Endodermal cell (in vitro differentiated cells): ENCODE measurements around the gene PER1. TPM values are rescaled to one million over a fixed set of nuclear protein-coding genes. Genes with fewer than 3 reads are reported as not detected.

Source experiments
- DNase-seq: peaks from one replicate; pipeline ENCODE4 v3.0.0-alpha.2; 2017
- H3K27ac ChIP-seq: 2 replicates; pipeline ENCODE4 v1.5.1; 2013; ENCODE audit warnings: mild to moderate bottlenecking, low read depth, low read length, moderate library complexity
- H3K27me3 ChIP-seq: 2 replicates; pipeline ENCODE4 v1.6.1; 2013; ENCODE audit warnings: mild to moderate bottlenecking, low read length, moderate library complexity; ENCODE audit not compliant: insufficient read depth, control insufficient read depth, poor library complexity, severe bottlenecking
- H3K36me3 ChIP-seq: 2 replicates; pipeline ENCODE4 v1.7.0; 2013; ENCODE audit warnings: mild to moderate bottlenecking, low read length, moderate library complexity; ENCODE audit not compliant: control insufficient read depth, insufficient read depth
- H3K4me1 ChIP-seq: one replicate; pipeline ENCODE4 v1.7.0; 2013; ENCODE audit warnings: low read length; ENCODE audit not compliant: control insufficient read depth, insufficient read depth
- H3K4me3 ChIP-seq: 2 replicates; pipeline ENCODE4 v1.5.1; 2013; ENCODE audit warnings: mild to moderate bottlenecking, low read length, moderate library complexity
- H3K9ac ChIP-seq: 2 replicates; pipeline ENCODE4 v1.6.1; 2013; ENCODE audit warnings: mild to moderate bottlenecking, low read length, moderate library complexity; ENCODE audit not compliant: poor library complexity, severe bottlenecking; ENCODE audit errors: extremely low read depth
- H3K9me3 ChIP-seq: 2 replicates; pipeline ENCODE4 v1.6.1; 2013; ENCODE audit warnings: mild to moderate bottlenecking, low read length, moderate library complexity; ENCODE audit not compliant: control insufficient read depth
- H3K27ac Mint-ChIP-seq: 2 replicates; pipeline ENCODE4 v1.8.0; 2020; ENCODE audit warnings: mixed read lengths
- H3K27me3 Mint-ChIP-seq: 2 replicates; pipeline ENCODE4 v1.8.0; 2021; ENCODE audit warnings: mild to moderate bottlenecking, mixed read lengths; ENCODE audit not compliant: insufficient read depth
- H3K36me3 Mint-ChIP-seq: 2 replicates; pipeline ENCODE4 v1.8.0; 2020; ENCODE audit warnings: low read depth, mixed read lengths
- H3K4me1 Mint-ChIP-seq: 2 replicates; pipeline ENCODE4 v1.8.0; 2020; ENCODE audit warnings: mixed read lengths
- H3K4me3 Mint-ChIP-seq: 2 replicates; pipeline ENCODE4 v1.8.0; 2020; ENCODE audit warnings: mild to moderate bottlenecking, moderate library complexity, mixed read lengths
- H3K9me3 Mint-ChIP-seq: 2 replicates; pipeline ENCODE4 v1.8.0; 2020; ENCODE audit warnings: mild to moderate bottlenecking, mixed read lengths
- WGBS, 2 experiments: methylation state at CpG; one replicate each; pipeline versions ENCODE4 v1.1.5 to v1.1.7; 2013; ENCODE audit warnings: missing lambda C conversion rate in 2 of 2, mixed read lengths in 1 of 2; ENCODE audit not compliant: insufficient coverage in 1 of 2, insufficient read length in 1 of 2; 5-methylcytosine and 5-hydroxymethylcytosine counted together
- total RNA-seq, 2 donors: library from RNA; stranded (reverse); fragmentation: NEBNext Ultra II Directional in 1 of 2; extraction: Animal tissue kit (Norgen Biotek cat#: 25700) in 1 of 2; gene quantifications; 2 replicates in 1 of 2; 3 replicates in 1 of 2; pipeline ENCODE4 v1.2.1, GENCODE V29; 2021
- TF ChIP-seq, protein P1 (sequence below): fragments of 200-600 bp; sonication (generic); conservative IDR thresholded peaks from 2 replicates; pipeline ENCODE4 v1.5.0; 2021; ENCODE audit warnings: antibody characterized with exemption, mild to moderate bottlenecking

Gene PER1
- total RNA-seq, 2 donors from 2014 or later, result 38.3 to 53.7 TPM

GRCh38 chr17:8110907-8111306 lies 41.3 kb downstream of the PER1 start:
- peaks cover 2% of the 10 kb centered on the region for H3K4me1 Mint-ChIP-seq
- 92 to 93% methylated on average over 6 of the region's 6 CpGs for WGBS, 2 experiments
- H3K9me3 Mint-ChIP-seq, result no peaks in the 10 kb centered on the region
- DNase-seq, result no peak
- Histone ChIP-seq H3K9ac (no peak overlapping the region), H3K4me3 (no peak overlapping the region), H3K4me1 (no peaks in the 10 kb centered on the region), H3K27ac (no peak overlapping the region), H3K27me3 (peaks cover 84% of the 10 kb centered on the region), H3K36me3 (no peaks in the 10 kb centered on the region), H3K9me3 (no peaks in the 10 kb centered on the region)
- peaks cover 92% of the 10 kb centered on the region for H3K27me3 Mint-ChIP-seq
- TF ChIP-seq, protein P1, sequence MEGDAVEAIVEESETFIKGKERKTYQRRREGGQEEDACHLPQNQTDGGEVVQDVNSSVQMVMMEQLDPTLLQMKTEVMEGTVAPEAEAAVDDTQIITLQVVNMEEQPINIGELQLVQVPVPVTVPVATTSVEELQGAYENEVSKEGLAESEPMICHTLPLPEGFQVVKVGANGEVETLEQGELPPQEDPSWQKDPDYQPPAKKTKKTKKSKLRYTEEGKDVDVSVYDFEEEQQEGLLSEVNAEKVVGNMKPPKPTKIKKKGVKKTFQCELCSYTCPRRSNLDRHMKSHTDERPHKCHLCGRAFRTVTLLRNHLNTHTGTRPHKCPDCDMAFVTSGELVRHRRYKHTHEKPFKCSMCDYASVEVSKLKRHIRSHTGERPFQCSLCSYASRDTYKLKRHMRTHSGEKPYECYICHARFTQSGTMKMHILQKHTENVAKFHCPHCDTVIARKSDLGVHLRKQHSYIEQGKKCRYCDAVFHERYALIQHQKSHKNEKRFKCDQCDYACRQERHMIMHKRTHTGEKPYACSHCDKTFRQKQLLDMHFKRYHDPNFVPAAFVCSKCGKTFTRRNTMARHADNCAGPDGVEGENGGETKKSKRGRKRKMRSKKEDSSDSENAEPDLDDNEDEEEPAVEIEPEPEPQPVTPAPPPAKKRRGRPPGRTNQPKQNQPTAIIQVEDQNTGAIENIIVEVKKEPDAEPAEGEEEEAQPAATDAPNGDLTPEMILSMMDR, result no peak
- peak overlapping the region; percentile 56 for H3K4me3 Mint-ChIP-seq
- no peaks in the 10 kb centered on the region for H3K36me3 Mint-ChIP-seq
- H3K27ac Mint-ChIP-seq, result no peak overlapping the region

GRCh38 chr17:8110456-8110804 lies 41.8 kb downstream of the PER1 start:
- WGBS, 2 experiments, result 31% methylated on average over 10 of the region's 10 CpGs; no CpG with 5 or more reads in 1 of the 2 experiments
- Mint-ChIP-seq H3K9me3 (no peaks in the 10 kb centered on the region), H3K36me3 (no peaks in the 10 kb centered on the region), H3K4me1 (peaks cover 2% of the 10 kb centered on the region), H3K4me3 (peak overlapping the region; percentile 56), H3K27me3 (peaks cover 88% of the 10 kb centered on the region), H3K27ac (no peak overlapping the region)
- Histone ChIP-seq H3K4me1 (no peaks in the 10 kb centered on the region), H3K9me3 (no peaks in the 10 kb centered on the region), H3K4me3 (peak overlapping the region; percentile 76), H3K36me3 (no peaks in the 10 kb centered on the region), H3K27me3 (peaks cover 79% of the 10 kb centered on the region), H3K27ac (no peak overlapping the region), H3K9ac (no peak overlapping the region)
- DNase-seq, result no peak
- TF ChIP-seq, protein P1, result no peak

DNA sequence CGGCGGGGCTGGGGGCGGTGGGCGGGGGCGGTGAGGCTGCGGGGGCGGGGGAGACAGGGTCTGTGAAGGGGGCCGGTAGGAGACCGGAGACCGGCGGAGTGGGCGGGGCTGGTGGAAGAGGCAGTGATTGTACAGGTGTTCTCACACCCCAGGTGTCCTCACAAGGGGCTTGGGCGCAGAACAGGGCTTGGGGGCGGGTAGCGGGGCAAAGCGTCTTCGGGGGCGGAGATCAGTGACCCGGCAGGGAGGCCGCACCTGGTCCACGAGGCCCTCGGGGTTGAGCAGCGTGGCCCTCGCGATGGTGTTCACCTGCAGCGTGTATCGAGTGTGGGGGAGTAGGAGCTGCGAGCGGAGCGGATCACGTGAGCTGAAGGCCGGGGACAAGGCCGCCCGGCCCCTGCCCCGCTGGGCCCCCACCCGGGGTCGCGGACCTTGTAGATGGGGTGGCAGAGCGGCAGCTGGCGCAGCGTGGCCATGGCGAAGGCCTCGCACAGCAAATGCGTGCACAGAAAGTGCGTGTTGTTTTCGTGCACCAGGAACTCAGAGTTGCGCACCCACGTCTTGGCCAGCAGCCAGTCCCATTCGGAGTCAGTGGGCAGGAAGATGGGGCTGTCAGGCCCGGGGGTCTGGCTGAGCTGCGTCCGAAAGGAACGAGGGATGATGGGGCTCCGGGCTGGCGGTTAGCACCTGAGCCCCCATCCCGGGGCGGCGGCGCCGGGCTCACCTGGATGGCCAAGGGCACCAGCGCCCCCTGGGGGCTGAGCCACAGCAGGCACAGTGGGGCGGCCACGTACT lies 42.3 kb downstream of the PER1 start:
- H3K27ac Mint-ChIP-seq, result no peak overlapping the region
- Histone ChIP-seq H3K9me3 (no peaks in the 10 kb centered on the region), H3K27me3 (peaks cover 75% of the 10 kb centered on the region), H3K4me3 (peak overlapping the region; percentile 76), H3K27ac (no peak overlapping the region), H3K9ac (no peak overlapping the region), H3K36me3 (no peaks in the 10 kb centered on the region), H3K4me1 (no peaks in the 10 kb centered on the region)
- DNase-seq, result peak; percentile 96
- WGBS, 2 experiments, result 12 to 25% methylated on average over 14 to 56 of the region's 63 CpGs
- TF ChIP-seq, protein P1, result peak; percentile 99
- no peaks in the 10 kb centered on the region for H3K9me3 Mint-ChIP-seq
- H3K4me1 Mint-ChIP-seq, result peaks cover 2% of the 10 kb centered on the region
- no peaks in the 10 kb centered on the region for H3K36me3 Mint-ChIP-seq
- peaks cover 86% of the 10 kb centered on the region for H3K27me3 Mint-ChIP-seq
- peak overlapping the region; percentile 56 for H3K4me3 Mint-ChIP-seq
